Right renal pelvis (tissue), 4 donors: ENCODE measurements around the gene SYNGR2. TPM values are rescaled to one million over a fixed set of nuclear protein-coding genes. Genes with fewer than 3 reads are reported as not detected.
"Not testable (repeated sequence)": the region's sequence is repeated elsewhere in the genome, so short reads cannot be mapped to it uniquely, and the experiment has no call there.

Source experiments
- DNase-seq, 4 donors: peaks; one replicate each; pipeline ENCODE4 v3.0.0-alpha.2; 2013; ENCODE audit warnings: low read depth in 4 of 4, low spot score in 3 of 4, missing footprints in 1 of 4
- polyA plus RNA-seq, 4 donors: library from polyadenylated mRNA; unstranded; fragments of 120-200 nt; gene quantifications; one replicate each; pipeline ENCODE4 v1.2.1, GENCODE V29; 2013; ENCODE audit not compliant: insufficient read length in 4 of 4

Gene SYNGR2
- polyA plus RNA-seq, 4 donors, result 64.9 to 83.8 (median 68.2) TPM

DNA sequence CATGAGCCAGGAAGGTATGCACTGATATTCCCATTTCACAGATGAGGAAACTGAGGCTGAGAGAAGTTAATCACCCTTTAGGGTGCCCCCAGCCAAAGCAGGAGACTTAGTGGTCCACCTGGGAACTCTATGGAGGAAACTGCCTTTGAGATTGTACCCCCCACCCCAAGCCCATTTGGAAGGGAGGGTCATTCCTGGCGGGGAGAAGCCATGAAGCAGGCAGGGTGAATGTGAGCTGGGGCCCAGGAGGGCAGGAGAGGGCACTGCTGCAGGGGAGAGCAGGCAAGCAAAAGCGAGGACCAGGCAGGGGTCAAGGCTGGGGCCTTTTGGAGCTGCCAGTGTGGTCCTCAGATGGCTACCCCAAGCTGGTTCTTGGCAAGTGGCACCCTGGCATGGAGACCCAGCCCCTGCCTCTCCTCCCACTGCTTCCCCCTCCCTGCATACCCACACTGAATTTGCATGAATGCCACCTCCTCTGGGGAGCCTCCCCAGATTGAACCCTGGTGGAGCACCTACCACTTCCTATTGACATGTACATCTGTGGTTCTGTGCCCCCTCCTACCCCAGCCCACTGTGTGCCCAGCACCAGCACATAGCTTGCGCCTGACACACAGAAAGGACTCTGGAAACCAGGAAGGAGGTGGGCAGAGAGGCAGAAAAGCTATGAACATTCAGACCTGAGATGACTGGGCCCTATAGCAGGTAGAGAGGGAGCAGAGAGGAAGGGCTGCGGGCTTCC is 38.9 kb upstream of the SYNGR2 start:
- no peak for DNase-seq

DNA sequence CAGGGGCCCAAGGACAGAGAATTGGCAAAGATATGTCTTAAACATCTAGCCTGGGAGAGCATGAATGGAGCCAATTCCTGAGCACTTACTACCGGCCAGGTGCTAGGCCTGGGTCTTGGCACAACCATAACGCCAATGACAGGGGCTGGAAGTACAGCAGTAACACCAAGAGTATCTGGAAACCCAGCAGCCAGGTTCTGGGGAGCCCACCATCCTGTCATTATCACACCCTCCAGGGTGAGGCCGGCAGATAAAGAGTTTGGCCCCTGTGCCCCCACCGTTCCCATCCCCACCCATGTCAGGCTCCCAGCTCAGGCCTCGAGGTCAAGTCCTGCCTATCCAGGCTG is 38.3 kb upstream of the SYNGR2 start:
- DNase-seq, result no peak

DNA sequence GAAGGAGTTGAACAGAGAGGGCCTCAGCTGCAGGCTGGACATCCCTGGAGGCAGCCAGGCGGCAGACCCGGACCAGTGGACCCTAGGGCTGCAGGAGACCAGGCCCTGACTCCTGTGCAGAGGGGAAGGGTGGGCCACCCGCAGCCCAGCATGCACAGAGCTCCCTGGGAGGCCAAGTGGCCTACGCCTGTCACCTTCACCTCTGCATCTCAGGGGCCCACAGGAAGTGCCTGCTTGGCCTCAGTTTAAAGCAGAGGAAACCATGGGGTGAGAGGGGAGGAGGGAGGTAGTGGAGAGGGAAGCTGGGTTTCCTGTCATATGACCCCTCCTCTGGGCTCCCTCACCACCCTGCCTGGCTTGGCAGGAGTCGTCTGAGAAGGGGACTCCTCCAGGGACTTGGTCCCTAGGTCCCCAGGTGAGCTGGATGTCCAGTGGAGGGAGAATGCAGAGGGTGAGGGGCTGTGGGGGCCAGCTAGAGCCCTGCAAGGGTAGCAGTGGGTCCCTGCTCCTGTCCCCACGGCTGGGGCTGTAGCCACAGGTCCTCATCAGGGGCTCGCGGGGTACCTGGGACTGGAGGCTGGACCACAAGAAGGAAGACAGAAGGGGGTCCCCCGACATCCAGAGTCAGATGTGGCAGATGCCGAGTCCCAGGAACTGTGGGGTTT is 37.8 kb upstream of the SYNGR2 start, which contains the start of gene TMC8:
Gene TMC8 (plus strand): TSS at position 335 of the 665 bp plus-strand sequence. CDS start 818 bp downstream, outside the sequence.
- DNase-seq, result no peak

DNA sequence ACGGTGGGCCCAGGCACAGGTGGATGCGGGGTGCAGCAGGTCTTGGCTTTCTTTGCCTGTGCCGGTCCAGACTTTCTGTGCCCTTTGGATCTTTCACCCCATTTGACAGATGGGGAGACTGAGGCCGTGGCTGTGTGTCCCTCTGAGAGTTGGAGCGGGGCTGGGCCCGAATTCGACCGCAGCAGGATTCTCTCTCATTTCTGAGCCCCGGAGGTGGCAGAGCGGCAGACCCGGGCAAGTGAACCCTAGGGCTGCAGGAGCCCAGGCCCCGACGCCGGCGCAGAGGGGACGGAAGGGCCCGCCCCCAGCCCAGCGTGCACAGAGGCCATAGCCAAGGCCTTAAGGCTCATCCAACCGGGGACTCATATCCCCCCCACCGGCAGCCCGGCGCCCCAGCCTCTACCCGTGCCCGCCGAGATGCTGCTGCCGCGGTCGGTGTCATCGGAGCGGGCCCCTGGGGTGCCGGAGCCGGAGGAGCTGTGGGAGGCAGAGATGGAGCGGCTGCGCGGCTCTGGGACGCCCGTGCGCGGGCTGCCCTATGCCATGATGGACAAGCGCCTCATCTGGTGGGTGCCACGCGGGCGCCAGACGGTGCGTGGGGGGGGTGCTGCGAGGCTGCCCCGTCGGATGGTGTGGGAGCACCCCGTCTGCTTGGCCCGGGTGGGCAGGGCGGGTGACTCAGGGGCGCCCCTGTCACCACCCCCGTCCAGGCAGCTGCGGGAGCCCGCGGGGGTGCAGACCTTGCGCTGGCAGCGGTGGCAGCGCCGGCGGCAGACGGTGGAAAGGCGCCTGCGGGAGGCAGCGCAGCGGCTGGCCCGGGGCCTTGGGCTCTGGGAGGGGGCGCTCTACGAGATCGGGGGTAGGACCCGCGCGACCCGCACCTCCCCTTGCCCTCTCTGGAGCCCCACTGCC is 37.0 kb upstream of the SYNGR2 start:
- no peak for DNase-seq

DNA sequence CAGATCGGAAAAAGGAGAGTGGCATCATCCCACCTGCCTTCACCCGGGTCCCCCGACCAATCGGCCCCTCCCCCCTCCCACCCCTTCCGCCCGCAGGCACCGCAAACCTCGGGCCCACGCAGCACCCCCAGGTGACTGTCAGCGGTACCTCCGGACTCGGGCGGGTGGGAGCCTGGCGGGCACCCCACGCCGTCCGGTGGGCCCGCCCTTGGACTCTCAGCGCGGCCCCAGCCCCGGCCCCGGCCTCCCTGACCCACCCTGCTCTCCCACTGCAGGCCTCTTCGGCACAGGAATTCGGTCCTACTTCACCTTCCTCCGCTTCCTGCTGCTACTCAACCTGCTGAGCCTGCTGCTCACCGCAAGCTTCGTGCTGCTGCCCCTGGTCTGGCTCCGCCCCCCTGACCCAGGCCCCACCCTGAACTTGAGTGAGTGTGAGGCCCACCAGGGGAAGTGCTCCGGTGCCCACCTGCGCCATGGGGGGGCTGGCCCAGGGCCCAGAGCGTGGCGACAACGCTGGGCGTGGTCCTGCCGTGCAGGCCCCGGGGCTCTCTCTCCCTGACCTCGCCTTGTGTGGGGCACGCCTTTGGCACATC is 36.2 kb upstream of the SYNGR2 start:
- DNase-seq, result no peak

DNA sequence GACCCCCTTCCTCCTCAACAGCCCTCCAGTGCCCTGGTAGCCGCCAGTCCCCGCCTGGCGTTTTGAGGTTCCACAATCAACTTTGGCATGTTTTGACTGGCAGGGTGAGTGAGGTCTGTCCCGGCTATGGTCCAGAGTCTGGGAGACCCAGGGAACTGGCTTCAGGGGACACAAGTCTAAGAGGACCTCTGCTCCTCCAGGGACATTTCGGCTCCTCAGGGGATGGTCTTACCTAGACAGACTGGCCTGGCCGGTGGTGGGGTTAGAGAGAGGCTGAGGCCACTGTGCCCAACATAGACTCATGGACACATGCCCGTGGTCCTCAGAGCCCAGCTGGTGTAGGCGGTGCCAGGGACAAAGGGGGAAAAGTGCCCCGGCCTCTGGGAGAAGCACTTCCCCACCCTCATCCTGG is 35.6 kb upstream of the SYNGR2 start:
- DNase-seq, result no peak

DNA sequence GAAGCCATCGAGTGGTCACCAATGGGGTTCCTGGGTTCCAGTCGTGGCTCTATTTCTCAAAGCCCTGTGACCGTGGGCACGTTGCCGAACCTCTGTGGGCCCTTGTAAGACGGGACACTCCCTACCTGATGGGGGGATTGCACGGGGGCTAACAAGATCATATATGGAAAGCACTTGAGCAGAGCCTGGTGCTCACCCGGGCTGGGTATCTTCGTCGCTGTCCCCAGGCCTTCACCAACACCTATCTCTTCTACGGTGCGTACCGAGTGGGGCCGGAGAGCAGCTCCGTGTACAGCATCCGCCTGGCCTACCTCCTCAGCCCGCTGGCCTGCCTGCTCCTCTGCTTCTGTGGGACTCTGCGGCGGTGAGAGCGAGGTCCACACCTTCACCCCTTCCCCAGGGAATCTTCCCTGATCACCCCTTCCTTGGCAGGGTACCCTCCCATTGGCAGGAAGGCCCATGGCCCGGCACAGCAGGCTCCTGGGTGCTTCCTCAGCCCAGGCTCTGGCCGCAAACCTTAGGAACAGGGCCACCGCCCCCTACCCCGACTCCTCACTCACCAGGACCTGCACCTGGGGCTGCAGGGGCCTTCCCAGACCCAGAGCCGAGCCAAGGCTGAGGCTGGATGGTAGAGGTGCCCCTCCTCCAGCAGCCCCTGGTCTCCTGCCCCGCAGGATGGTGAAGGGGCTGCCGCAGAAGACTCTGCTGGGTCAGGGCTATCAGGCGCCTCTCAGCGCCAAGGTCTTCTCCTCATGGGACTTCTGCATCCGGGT is 35.0 kb upstream of the SYNGR2 start:
- no peak for DNase-seq

DNA sequence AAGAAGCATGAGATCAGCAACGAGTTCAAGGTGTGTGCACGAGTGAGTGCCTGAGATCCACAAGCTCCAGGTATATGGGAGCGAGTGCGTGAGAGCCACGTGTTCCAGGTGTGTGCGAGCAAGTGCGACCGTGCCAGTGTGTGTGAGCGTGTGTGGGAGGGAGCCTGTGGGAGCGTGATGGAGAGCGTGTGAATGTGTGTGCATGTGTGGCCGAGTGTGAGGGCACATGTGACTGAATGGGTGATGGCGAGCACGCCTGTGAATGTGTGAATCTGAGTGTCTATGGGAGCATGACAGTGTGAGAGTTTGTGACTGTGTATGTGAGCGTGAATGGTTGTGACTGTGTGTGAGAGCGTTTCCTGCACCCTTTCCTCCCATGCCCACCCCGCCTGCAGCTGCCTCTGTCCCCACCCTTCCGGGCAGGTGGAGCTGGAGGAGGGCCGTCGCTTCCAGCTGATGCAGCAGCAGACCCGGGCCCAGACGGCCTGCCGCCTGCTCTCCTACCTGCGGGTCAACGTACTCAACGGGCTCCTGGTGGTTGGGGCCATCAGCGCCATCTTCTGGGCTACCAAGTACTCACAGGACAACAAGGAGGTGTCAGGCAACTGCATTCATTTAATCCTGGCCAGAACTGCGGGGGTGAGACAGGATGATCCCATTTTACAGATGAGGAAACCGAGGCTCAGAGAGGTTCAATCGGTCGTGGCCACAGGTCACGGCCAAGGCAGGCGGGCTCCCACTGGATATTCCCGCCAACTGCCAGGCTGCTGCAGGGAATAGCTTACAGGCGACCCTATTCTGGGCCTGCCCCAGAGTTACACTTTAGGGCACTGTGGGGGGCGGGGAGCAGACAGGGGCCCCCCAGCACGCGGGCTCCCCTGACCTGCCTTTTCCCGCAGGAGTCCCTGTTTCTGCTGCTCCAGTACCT is 34.1 kb upstream of the SYNGR2 start:
- no peak for DNase-seq

DNA sequence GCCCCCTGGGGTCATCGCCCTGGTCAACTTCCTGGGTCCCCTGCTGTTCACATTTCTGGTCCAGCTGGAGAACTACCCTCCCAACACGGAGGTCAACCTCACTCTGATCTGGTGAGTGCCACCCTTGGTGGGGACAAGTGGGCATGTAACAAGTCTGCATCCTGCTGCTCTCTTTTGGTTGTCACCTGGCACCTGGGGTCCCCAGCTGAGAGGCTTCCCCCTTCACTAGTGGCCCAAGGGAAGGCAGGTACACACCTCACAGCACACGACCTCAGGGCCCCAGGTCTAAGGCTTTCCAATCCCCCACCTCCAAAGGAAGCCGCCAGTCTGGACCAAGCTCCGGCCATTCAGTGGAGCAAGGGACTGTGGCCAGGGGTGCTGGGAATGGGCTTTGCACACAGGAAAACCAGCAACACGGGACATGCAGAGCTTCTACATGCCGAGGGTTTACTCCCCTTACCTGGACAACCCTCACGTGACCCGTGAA is 33.4 kb upstream of the SYNGR2 start:
- no peak for DNase-seq

DNA sequence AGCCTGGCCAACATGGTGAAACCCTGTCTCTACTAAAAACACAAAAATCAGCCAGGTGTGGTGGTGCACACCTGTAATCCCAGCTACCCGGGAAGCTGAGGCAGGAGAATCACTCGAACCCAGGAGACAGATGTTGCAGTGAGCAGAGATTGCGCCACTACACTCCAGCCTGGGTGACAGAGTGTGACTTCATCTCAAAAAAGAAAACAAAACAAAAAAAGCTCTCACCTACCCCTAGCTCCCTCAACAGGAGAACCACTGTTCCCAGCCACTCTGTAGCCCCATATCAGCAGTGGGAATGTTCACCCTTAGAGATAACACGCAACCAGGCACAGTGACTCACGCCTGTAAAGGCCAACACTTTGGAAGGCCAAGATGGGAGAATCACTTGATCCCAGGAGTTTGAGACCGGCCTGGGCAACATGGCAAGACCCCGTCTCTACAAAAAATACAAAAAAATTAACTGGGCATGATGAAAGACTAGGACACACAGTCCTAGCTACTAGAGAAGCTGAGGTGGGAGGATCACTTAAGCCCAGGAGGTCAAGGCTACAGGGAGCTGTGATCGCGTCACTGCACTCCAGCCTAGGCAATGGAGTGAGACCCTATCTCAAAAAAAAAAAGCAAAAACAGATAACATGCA is 32.4 kb upstream of the SYNGR2 start:
- no peak for DNase-seq

DNA sequence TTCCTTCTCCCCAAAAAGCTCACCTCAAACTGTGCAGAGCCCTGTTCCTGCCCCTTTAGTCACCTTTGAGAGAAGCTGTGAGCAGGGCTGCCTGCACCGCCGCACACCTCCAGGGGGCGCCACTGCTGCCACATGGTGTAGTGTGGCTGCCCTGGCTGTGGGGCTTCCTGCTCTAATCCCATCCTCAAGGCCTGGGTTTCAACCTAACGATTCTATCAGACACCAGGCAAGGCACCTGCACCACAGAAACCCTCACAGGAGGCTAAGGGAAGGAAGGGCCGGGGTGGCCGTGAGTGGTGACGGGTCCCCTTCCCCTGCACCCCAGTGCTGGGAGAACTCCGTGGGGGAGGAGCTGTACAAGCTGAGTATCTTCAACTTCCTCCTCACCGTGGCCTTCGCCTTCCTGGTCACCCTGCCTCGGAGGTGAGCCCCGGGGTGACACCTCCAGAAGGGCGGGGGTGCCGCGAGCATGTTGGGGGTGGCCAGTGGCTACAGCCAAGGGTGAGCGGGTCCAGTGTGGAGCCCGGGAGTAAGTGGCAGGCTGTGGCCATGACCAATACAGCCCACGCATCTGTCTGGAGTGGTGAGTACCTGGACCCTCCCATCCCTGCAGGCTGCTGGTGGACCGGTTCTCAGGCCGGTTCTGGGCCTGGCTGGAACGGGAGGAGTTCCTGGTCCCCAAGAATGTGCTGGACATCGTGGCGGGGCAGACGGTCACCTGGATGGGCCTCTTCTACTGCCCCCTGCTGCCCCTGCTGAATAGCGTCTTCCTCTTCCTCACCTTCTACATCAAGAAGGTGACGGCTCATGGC is 30.8 kb upstream of the SYNGR2 start:
- no peak for DNase-seq

DNA sequence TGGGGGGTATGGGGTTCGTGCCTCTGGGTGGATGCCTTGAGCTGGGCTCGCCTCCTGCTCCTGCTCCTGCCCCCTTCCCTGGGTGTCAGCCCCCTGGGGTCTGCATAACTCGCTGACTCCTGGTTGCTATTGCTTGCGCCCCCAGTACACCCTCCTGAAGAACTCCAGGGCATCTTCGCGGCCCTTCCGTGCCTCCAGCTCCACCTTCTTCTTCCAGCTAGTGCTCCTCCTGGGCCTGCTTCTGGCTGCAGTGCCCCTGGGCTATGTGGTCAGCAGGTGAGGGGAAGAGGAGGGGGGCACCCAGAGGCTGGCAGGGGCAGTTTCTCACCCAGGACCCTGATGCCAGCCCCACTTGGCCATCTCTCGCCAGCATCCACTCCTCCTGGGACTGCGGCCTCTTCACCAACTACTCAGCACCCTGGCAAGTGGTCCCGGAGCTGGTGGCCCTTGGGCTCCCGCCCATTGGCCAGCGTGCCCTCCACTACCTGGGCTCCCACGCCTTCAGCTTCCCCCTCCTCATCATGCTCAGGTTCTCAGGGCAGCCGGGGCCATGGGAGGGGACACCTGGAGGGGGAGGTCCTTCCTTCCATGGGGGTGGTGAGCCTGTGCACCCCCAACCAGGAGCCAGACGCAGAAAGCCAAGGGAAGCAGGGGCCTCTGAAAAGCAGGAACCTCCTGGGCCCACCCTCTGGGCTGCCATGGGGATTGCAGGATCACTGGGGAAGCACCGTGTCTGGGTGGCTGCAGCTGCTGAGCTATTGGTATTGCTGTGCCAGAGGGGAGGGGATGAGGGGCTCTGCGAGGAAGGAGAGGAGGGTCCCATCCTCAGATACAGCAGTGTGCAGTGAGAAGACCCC is 29.9 kb upstream of the SYNGR2 start:
- DNase-seq, result no peak

DNA sequence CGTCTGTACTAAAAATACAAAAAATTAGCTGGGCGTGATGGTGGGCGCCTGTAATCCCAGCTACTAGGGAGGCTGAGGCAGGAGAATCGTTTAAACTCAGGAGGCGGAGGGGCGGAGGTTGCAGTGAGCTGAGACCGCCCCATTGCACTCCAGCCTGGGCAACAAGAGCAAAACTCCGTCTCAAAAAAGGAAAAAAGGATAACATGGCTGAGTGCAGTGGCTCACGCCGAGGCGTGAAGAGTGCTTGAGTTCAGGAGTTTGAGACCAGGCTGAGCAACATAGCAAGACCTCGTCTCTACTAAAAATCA is 28.6 kb upstream of the SYNGR2 start:
- not testable (repeated sequence) for DNase-seq

DNA sequence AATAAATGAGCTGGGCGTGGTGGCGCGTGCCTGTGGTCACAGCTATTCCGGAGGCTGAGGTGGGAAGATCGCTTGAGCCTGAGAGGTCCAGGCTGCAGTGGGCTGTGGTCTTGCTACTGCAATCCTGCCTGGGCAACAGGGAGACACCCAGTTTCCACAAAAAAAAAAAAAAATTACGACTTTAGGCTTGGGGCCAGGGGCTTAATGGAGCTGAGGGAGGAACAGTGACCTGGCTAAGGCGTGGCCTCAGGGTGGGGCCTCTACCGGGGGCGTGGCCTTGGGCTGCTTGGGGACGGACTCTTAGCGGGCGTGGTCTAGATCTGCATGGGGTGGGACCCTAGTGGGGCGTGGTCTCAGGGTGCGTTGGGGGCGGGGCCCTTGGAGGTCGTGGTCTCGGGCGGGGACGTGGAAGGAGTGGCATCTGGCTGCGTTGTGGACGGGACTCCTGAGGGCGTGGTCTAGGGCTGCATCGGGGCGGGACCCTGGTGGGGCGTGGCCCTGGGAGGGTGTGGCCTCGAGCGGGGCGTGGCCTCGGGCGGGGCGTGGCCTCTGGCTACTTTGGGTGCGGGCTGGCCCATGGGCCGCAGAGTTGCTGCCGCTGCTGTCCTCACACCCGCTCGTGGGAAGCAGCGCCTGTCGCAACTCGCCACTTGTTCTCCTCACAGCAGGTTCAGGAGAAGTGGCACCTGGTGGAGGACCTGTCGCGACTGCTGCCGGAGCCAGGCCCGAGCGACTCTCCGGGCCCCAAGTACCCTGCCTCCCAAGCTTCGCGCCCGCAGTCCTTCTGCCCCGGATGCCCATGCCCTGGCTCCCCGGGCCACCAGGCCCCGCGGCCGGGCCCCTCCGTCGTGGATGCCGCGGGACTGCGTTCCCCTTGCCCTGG is 28.0 kb upstream of the SYNGR2 start:
- DNase-seq, result no peak

DNA sequence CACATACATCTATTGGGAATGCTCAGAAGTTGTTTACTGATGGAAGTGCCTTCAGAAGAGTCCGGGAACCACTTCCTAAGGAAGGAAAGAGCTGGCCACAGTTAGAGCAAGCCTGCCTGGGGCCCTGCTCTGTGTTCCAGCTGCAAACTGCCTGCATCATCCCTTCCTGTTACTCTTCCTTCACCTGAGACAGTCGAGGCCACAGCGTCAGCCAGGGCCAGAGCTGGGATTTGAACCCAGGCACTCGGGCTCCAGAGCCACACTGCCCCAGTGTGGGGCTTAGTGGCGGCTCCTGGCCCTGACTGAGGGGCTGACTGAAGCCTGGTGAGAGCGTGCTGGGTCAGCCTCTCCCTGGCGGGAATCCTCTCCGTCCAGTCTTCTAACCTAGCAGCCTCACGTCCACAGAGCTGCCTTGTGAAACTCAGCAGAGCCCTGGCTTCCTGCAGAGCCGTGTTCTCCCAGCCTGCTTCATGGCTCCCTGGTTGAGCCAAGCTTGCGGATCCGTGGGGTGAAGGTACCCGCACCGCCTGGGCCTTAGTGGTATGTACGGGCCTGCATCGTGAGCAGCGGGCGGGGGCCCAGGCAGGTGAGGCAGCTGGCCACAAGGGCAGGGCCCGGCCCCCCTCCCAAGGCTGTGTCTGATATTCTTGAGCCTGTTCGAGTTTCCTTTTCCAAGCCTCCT is 26.8 kb upstream of the SYNGR2 start:
- no peak for DNase-seq
